A549 (cell line): ENCODE measurements around the gene MFNG. TPM values are rescaled to one million over a fixed set of nuclear protein-coding genes. Genes with fewer than 3 reads are reported as not detected.

ENCODE experiments used
- ATAC-seq, 2 experiments: fragments of 200-7000 bp in 1 of 2; fragments of >200 bp in 1 of 2; cut with Nextera tagmentation in 1 of 2; cut with Tn5 transposase in 1 of 2; 3 replicates each; pipeline versions ENCODE4 v1.8.0 to v1.9.1; 2018 to 2020; ENCODE audit warnings: mild to moderate bottlenecking in 1 of 2, moderate library complexity in 1 of 2
- CTCF ChIA-PET: fragments of 300-600 bp; sonication (Branson Sonifier 250); formaldehyde crosslinking; extraction: SDS; loops from one replicate; lab custom pipeline; 2021; ENCODE audit warnings: antibody characterized with exemption, inconsistent platforms; lab: Yijun Ruan, JAX
- POLR2A ChIA-PET: fragments of 350-600 bp; formaldehyde crosslinking; extraction: SDS; loops from one replicate; lab custom pipeline; 2021; ENCODE audit warnings: antibody characterized with exemption, inconsistent platforms; lab: Yijun Ruan, JAX
- DNase-seq, 2 experiments: peaks; one replicate each; pipeline versions ENCODE4 v3.0.0 to v3.0.0-alpha.2; 2011 to 2016; ENCODE audit warnings: low read depth in 1 of 2, low spot score in 1 of 2
- FAIRE-seq: peaks from 2 replicates; lab custom pipeline; 2011; peaks lifted over from hg19 to GRCh38; lab: Jason Lieb, UNC
- H3K27ac ChIP-seq, 2 experiments: fragments of >200 bp; sonication (Bioruptor Twin); formaldehyde crosslinking; 3 replicates each; pipeline ENCODE4 v1.5.1; 2016 to 2017
- H3K4me1 ChIP-seq: fragments of >200 bp; sonication (Bioruptor Twin); formaldehyde crosslinking; 3 replicates; pipeline ENCODE4 v1.6.1; 2016
- H3K4me2 ChIP-seq: fragments of >200 bp; sonication (Bioruptor Twin); formaldehyde crosslinking; 3 replicates; pipeline ENCODE4 v1.6.1; 2016
- H3K4me3 ChIP-seq: fragments of >200 bp; sonication (Bioruptor Twin); formaldehyde crosslinking; 3 replicates; pipeline ENCODE4 v1.5.1; 2016
- H3K9me3 ChIP-seq: fragments of >200 bp; sonication (Bioruptor Twin); formaldehyde crosslinking; 3 replicates; pipeline ENCODE4 v1.6.1; 2016
- MAZ ChIP-seq: fragments of 150-350 bp; IDR thresholded peaks from 2 replicates; pipeline ENCODE4 v1.6.1; 2014; ENCODE audit warnings: antibody characterized with exemption, low read depth, low read length, borderline replicate concordance
- MYC ChIP-seq: IDR thresholded peaks from 2 replicates; pipeline ENCODE4 v1.6.1; 2012; ENCODE audit warnings: mild to moderate bottlenecking, inconsistent platforms, low read length, improper control_type of control experiment, borderline replicate concordance
- WGBS: methylation state at CpG from one replicate; pipeline ENCODE4 v1.1.6; 2017; ENCODE audit errors: missing lambda C conversion rate; 5-methylcytosine and 5-hydroxymethylcytosine counted together
- polyA plus RNA-seq, 4 experiments: library from polyadenylated mRNA; depleted of rRNA in 3 of 4; stranded (reverse); fragments of >200 nt; fragmentation: RNase III in 1 of 4; extraction: RNeasy Plus Mini Kit Qiagen cat#74134 plus additional on column Dnase treatment in 1 of 4; gene quantifications; 2 replicates in 3 of 4; 3 replicates in 1 of 4; pipeline ENCODE4 v1.2.3, GENCODE V29; 2011 to 2017

The MFNG gene
- polyA plus RNA-seq, 2 of the 4 experiments (the other 2 are of a cell fraction): 1.2 to 1.8 TPM

DNA sequence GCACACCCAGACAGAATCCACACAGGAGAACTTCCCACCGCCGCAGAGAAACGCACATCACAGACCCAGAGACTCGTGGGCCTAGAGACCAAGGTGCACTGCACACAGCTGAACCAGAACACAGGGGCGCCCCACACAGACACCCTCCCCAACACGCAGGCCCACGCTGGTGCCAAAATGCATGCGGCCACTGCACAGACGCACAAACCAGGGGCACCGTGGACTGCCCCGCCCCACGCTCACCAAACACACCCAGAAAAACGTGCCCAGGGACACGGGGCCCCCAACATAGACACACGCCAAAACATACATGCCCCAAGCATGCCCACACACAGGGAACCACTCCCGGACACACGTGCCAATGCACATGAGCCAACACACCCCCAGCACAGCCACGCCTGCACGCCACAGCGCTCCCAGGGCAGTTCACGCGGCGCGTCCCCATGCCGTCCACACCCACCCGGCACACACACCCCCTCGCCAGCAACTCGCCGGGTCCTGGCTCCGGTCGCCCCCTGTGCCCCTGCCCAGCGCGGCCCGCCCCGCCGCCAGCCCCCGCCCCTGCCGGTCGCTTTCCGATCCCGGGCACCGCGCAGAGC is 66.7 kb downstream of the MFNG start:
- no peaks in the 10 kb centered on the region for H3K4me1 ChIP-seq
- no peak for DNase-seq
- 92% methylated on average over 15 of the region's 43 CpGs for WGBS
- no peak overlapping the region for H3K4me2 ChIP-seq
- POLR2A ChIA-PET: no interaction called here
- TF ChIP-seq MAZ: no peak
- TF ChIP-seq MYC: no peak
- TF ChIP-seq, all 56 proteins: peak for 0
- CTCF ChIA-PET: no interaction called here
- no peaks in the 10 kb centered on the region for H3K9me3 ChIP-seq
- H3K4me3 ChIP-seq: no peak overlapping the region
- no peak overlapping the region for H3K27ac ChIP-seq
- FAIRE-seq: no peak
- no peak for ATAC-seq

Other genes with a start within 250 kb of the MFNG start
- gene RAC2, start 242.1 kb downstream of the MFNG start, polyA plus RNA-seq (2011; rRNA removed): 0.12 TPM in 1 of 2 replicates, not detected in the other
- gene RAC2, start 242.1 kb downstream of the MFNG start, polyA plus RNA-seq (2017; fragmentation: RNase III; extraction: RNeasy Plus Mini Kit Qiagen cat#74134 plus additional on column Dnase treatment): 0.05 to 0.07 TPM (median 0.05 TPM) in 3 replicates
- gene CYTH4, start 203.9 kb downstream of the MFNG start, polyA plus RNA-seq (2011; rRNA removed): 0.03 and 0.05 TPM in 2 replicates
- gene CYTH4, start 203.9 kb downstream of the MFNG start, polyA plus RNA-seq (2017; fragmentation: RNase III; extraction: RNeasy Plus Mini Kit Qiagen cat#74134 plus additional on column Dnase treatment): 0.10 to 0.24 TPM (median 0.15 TPM) in 3 replicates
- 0.94 and 1.0 TPM in 2 replicates for gene ELFN2, start 58.9 kb downstream of the MFNG start, polyA plus RNA-seq (2011; rRNA removed)
- gene ELFN2, start 58.9 kb downstream of the MFNG start, polyA plus RNA-seq (2017; fragmentation: RNase III; extraction: RNeasy Plus Mini Kit Qiagen cat#74134 plus additional on column Dnase treatment): 7.5 to 9.6 TPM (median 8.1 TPM) in 3 replicates
- gene CARD10, start 33.0 kb upstream of the MFNG start, polyA plus RNA-seq (2011; rRNA removed): 8.3 and 11.1 TPM in 2 replicates
- 14.1 to 16.1 TPM (median 15.3 TPM) in 3 replicates for gene CARD10, start 33.0 kb upstream of the MFNG start, polyA plus RNA-seq (2017; fragmentation: RNase III; extraction: RNeasy Plus Mini Kit Qiagen cat#74134 plus additional on column Dnase treatment)
- 12.2 and 16.0 TPM in 2 replicates for gene CDC42EP1, start 74.1 kb upstream of the MFNG start, polyA plus RNA-seq (2011; rRNA removed)
- 20.2 to 21.5 TPM (median 20.3 TPM) in 3 replicates for gene CDC42EP1, start 74.1 kb upstream of the MFNG start, polyA plus RNA-seq (2017; fragmentation: RNase III; extraction: RNeasy Plus Mini Kit Qiagen cat#74134 plus additional on column Dnase treatment)
- 1.1 and 2.0 TPM in 2 replicates for gene LGALS2, start 93.7 kb upstream of the MFNG start, polyA plus RNA-seq (2011; rRNA removed)
- gene LGALS2, start 93.7 kb upstream of the MFNG start, polyA plus RNA-seq (2017; fragmentation: RNase III; extraction: RNeasy Plus Mini Kit Qiagen cat#74134 plus additional on column Dnase treatment): 0.45 to 0.75 TPM (median 0.63 TPM) in 3 replicates
- 20.5 and 22.0 TPM in 2 replicates for gene GGA1, start 122.5 kb upstream of the MFNG start, polyA plus RNA-seq (2011; rRNA removed)
- gene GGA1, start 122.5 kb upstream of the MFNG start, polyA plus RNA-seq (2017; fragmentation: RNase III; extraction: RNeasy Plus Mini Kit Qiagen cat#74134 plus additional on column Dnase treatment): 23.5 to 28.4 TPM (median 26.1 TPM) in 3 replicates
- 1.6 and 1.8 TPM in 2 replicates for gene SH3BP1, start 153.3 kb upstream of the MFNG start, polyA plus RNA-seq (2011; rRNA removed)
- gene SH3BP1, start 153.3 kb upstream of the MFNG start, polyA plus RNA-seq (2017; fragmentation: RNase III; extraction: RNeasy Plus Mini Kit Qiagen cat#74134 plus additional on column Dnase treatment): 1.6 to 2.8 TPM (median 2.7 TPM) in 3 replicates
- 13.1 and 17.9 TPM in 2 replicates for gene PDXP, start 172.3 kb upstream of the MFNG start, polyA plus RNA-seq (2011; rRNA removed)
- 10.5 to 11.5 TPM (median 10.8 TPM) in 3 replicates for gene PDXP, start 172.3 kb upstream of the MFNG start, polyA plus RNA-seq (2017; fragmentation: RNase III; extraction: RNeasy Plus Mini Kit Qiagen cat#74134 plus additional on column Dnase treatment)
- gene LGALS1, start 189.3 kb upstream of the MFNG start, polyA plus RNA-seq (2011; rRNA removed): 584 and 723 TPM in 2 replicates
- gene LGALS1, start 189.3 kb upstream of the MFNG start, polyA plus RNA-seq (2017; fragmentation: RNase III; extraction: RNeasy Plus Mini Kit Qiagen cat#74134 plus additional on column Dnase treatment): 1,477 to 1,633 TPM (median 1,616 TPM) in 3 replicates
- gene NOL12, start 200.0 kb upstream of the MFNG start, polyA plus RNA-seq (2011; rRNA removed): 13.6 and 23.0 TPM in 2 replicates
- gene NOL12, start 200.0 kb upstream of the MFNG start, polyA plus RNA-seq (2017; fragmentation: RNase III; extraction: RNeasy Plus Mini Kit Qiagen cat#74134 plus additional on column Dnase treatment): 34.5 to 39.3 TPM (median 37.3 TPM) in 3 replicates
- gene TRIOBP, start 210.7 kb upstream of the MFNG start, polyA plus RNA-seq (2011; rRNA removed): 15.7 and 32.6 TPM in 2 replicates
- 25.5 to 29.5 TPM (median 26.0 TPM) in 3 replicates for gene TRIOBP, start 210.7 kb upstream of the MFNG start, polyA plus RNA-seq (2017; fragmentation: RNase III; extraction: RNeasy Plus Mini Kit Qiagen cat#74134 plus additional on column Dnase treatment)